BLaER1 (cell line): ENCODE measurements around the gene NELL2.
"Not testable (repeated sequence)": the region's sequence is repeated elsewhere in the genome, so short reads cannot be mapped to it uniquely, and the experiment has no call there.

Experiments used
- H3K27ac ChIP-seq: shearing (Covaris generic); formaldehyde crosslinking; 2 replicates; pipeline ENCODE4 v1.8.1; 2022
- H3K27me3 ChIP-seq: shearing (Covaris generic); formaldehyde crosslinking; 2 replicates; pipeline ENCODE4 v1.8.1; 2022
- H3K36me3 ChIP-seq: shearing (Covaris generic); formaldehyde crosslinking; 2 replicates; pipeline ENCODE4 v1.8.1; 2022
- H3K4me1 ChIP-seq: shearing (Covaris generic); formaldehyde crosslinking; 2 replicates; pipeline ENCODE4 v1.8.1; 2022
- H3K4me2 ChIP-seq: shearing (Covaris generic); formaldehyde crosslinking; 2 replicates; pipeline ENCODE4 v1.8.1; 2022
- H3K4me3 ChIP-seq: shearing (Covaris generic); formaldehyde crosslinking; 2 replicates; pipeline ENCODE4 v1.8.1; 2022
- H3K9ac ChIP-seq: shearing (Covaris generic); formaldehyde crosslinking; 2 replicates; pipeline ENCODE4 v1.8.1; 2022
- H3K9me3 ChIP-seq: shearing (Covaris generic); formaldehyde crosslinking; 2 replicates; pipeline ENCODE4 v1.8.1; 2022
- H4K20me1 ChIP-seq: shearing (Covaris generic); formaldehyde crosslinking; 2 replicates; pipeline ENCODE4 v1.8.1; 2022
- Cebpa-rat ChIP-seq: shearing (Covaris generic); IDR thresholded peaks from 2 replicates; pipeline ENCODE4 v1.8.1; 2022

The NELL2 gene

DNA sequence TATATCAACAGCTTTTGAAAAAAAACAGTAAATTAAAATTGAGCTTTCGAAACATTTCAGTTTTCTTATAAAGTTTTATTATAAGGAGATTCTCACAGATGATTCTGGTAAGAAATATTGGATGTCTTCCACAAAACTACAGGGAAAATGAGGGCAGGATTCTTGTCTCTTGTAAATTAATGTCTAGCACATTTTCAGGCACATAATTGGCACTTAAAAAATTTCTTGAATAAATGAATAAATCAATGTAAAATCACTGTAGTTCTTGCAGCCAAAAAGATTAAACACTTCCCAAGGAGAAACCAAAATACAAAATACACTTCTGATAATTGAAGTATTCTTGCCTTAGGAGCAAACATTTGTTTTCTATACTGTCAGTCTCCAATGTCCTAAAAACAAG, 164.4 kb downstream of the NELL2 start:
- no peak overlapping the region for H3K9ac ChIP-seq
- no peaks in the 10 kb centered on the region for H3K4me1 ChIP-seq
- no peak overlapping the region for H3K27ac ChIP-seq
- H4K20me1 ChIP-seq: no peaks in the 10 kb centered on the region
- H3K9me3 ChIP-seq: no peaks in the 10 kb centered on the region
- TF ChIP-seq Cebpa-rat: no peak
- H3K27me3 ChIP-seq: no peaks in the 10 kb centered on the region
- H3K4me2 ChIP-seq: no peak overlapping the region
- H3K36me3 ChIP-seq: no peaks in the 10 kb centered on the region
- H3K4me3 ChIP-seq: no peak overlapping the region

DNA sequence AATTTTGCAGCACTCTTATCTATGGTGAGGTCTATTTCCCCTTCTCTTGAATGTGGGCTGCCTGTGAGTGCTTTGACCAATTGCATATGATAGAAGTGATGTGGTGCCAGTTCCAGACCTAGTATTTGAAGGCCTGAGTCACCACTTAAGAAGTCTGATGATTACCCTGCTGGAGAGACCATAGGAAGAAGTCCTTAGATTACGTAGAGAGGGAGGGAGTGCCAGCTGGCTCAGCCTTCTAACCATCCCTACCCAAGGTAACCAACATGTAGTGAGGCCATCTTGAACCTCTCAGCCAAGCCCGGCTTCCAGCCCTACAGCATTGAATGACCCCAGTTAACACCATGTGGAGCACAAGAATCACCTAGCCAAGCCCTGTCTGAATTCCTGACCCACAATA, 166.9 kb downstream of the NELL2 start:
- Histone ChIP-seq H3K9ac (no peak overlapping the region), H3K9me3 (no peaks in the 10 kb centered on the region), H3K36me3 (no peaks in the 10 kb centered on the region), H3K4me2 (no peak overlapping the region), H3K27me3 (no peaks in the 10 kb centered on the region), H3K4me3 (no peak overlapping the region), H3K4me1 (no peaks in the 10 kb centered on the region), H3K27ac (no peak overlapping the region), H4K20me1 (no peaks in the 10 kb centered on the region)
- no peak for TF ChIP-seq Cebpa-rat

DNA sequence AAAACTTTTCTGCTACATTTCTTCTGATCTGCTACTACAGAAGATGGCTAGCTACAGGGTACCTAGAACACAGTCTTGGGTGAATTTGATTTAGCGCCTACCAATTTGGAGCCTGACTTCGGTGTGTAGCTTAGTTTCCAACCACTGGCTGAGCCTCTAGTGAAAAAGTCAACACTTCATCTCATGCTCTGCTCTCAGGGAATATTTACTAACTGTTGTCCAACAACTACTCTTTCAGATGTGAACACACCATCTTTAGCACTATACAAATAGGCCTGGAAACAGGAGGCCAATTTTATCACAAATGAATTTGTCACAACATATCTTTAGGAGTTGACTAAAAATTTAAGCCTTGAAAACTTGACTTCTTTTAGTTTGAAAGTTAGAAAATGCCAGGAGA, 167.9 kb downstream of the NELL2 start:
- H3K4me3 ChIP-seq: no peak overlapping the region
- no peaks in the 10 kb centered on the region for H3K4me1 ChIP-seq
- H3K9ac ChIP-seq: no peak overlapping the region
- no peak overlapping the region for H3K27ac ChIP-seq
- H3K9me3 ChIP-seq: no peaks in the 10 kb centered on the region
- TF ChIP-seq Cebpa-rat: no peak
- no peaks in the 10 kb centered on the region for H3K36me3 ChIP-seq
- no peaks in the 10 kb centered on the region for H3K27me3 ChIP-seq
- no peak overlapping the region for H3K4me2 ChIP-seq
- H4K20me1 ChIP-seq: no peaks in the 10 kb centered on the region

DNA sequence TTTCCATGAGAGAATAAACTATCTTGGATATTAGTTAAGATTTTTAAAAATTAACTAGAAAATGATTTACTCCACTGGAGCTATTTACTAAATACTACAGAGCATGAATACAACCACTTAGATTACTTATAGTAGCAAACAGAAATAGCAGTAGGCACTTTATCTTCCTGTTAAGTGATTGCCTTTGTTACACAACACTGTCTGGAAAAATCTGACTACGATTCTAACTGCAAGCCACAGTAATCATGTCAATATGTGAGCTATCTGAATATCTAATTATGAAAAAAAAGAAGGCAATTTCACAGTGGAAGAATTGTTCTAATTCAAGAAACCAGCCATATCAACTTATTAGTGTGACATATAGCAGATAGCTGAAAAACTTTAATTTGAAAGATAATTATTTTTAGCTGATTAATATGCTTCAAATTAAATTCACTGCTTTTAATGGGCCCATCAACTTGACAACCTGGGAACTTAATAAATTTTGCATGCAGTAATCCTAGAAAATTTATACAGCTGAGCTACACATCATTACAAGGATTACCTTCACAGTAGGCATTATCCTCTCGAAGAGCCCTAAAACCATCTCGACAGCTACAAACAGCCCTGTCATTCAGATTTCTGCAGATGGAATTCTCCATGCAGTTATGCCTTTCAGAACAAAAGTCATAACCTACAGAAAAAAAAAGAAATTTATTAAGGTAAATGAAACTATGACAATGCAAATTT, 172.8 kb downstream of the NELL2 start:
- H3K9ac ChIP-seq: no peak overlapping the region
- H4K20me1 ChIP-seq: no peaks in the 10 kb centered on the region
- H3K36me3 ChIP-seq: no peaks in the 10 kb centered on the region
- no peak for TF ChIP-seq Cebpa-rat
- H3K27ac ChIP-seq: no peak overlapping the region
- no peak overlapping the region for H3K4me3 ChIP-seq
- H3K27me3 ChIP-seq: no peaks in the 10 kb centered on the region
- no peaks in the 10 kb centered on the region for H3K4me1 ChIP-seq
- no peak overlapping the region for H3K4me2 ChIP-seq
- no peaks in the 10 kb centered on the region for H3K9me3 ChIP-seq

DNA sequence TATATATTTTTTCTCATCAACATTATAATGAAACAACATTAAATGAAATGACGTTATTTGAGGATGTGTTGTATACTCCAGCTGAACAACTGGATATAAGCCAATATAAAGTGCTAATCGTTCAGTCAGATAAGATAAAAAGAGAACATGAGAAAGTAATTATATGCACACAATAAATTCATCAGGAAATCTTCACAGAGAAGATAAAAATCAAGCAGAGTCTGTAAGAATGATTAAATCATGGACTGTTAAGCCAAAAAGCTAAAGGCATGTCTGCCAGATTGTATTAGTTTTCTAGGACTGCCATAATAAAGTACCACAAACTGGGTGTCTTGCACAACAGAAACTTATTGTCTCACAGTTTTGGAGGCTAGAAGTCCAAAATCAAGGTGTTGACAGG, 178.6 kb downstream of the NELL2 start:
- Histone ChIP-seq H3K4me2 (no peak overlapping the region), H3K4me3 (no peak overlapping the region), H3K27me3 (no peaks in the 10 kb centered on the region), H4K20me1 (no peaks in the 10 kb centered on the region), H3K36me3 (no peaks in the 10 kb centered on the region), H3K27ac (no peak overlapping the region), H3K9me3 (no peaks in the 10 kb centered on the region), H3K4me1 (no peaks in the 10 kb centered on the region), H3K9ac (no peak overlapping the region)
- TF ChIP-seq Cebpa-rat: no peak

- TF ChIP-seq Cebpa-rat: no peak
Measured at GRCh38 chr12:44696542-44696941, 179.6 kb downstream of the NELL2 start.

GRCh38 chr12:44694017-44694416, 182.1 kb downstream of the NELL2 start:
- no peak overlapping the region for H3K9ac ChIP-seq
- TF ChIP-seq Cebpa-rat: no peak
- no peak overlapping the region for H3K4me2 ChIP-seq
- H4K20me1 ChIP-seq: no peaks in the 10 kb centered on the region
- no peaks in the 10 kb centered on the region for H3K36me3 ChIP-seq
- no peak overlapping the region for H3K4me3 ChIP-seq
- H3K27me3 ChIP-seq: no peaks in the 10 kb centered on the region
- no peak overlapping the region for H3K27ac ChIP-seq
- H3K9me3 ChIP-seq: no peaks in the 10 kb centered on the region
- H3K4me1 ChIP-seq: no peaks in the 10 kb centered on the region

More at GRCh38 chr12:44696542-44696941, 179.6 kb downstream of the NELL2 start:
- Histone ChIP-seq H3K27me3 (no peaks in the 10 kb centered on the region), H3K9ac (no peak overlapping the region), H3K9me3 (no peaks in the 10 kb centered on the region), H3K4me2 (no peak overlapping the region), H4K20me1 (no peaks in the 10 kb centered on the region), H3K27ac (no peak overlapping the region), H3K36me3 (no peaks in the 10 kb centered on the region), H3K4me1 (no peaks in the 10 kb centered on the region), H3K4me3 (no peak overlapping the region)

- no peak for TF ChIP-seq Cebpa-rat
- 0 out of 2 replicates have a peak, but pooled peaks cover 3% of the 10 kb centered on the region for H3K9me3 ChIP-seq
- no peak overlapping the region for H3K27ac ChIP-seq
- no peaks in the 10 kb centered on the region for H3K27me3 ChIP-seq
- H3K4me2 ChIP-seq: no peak overlapping the region
- no peaks in the 10 kb centered on the region for H3K36me3 ChIP-seq
- no peaks in the 10 kb centered on the region for H3K4me1 ChIP-seq
- H4K20me1 ChIP-seq: no peaks in the 10 kb centered on the region
- no peak overlapping the region for H3K9ac ChIP-seq
- no peak overlapping the region for H3K4me3 ChIP-seq
Measured at GRCh38 chr12:44689587-44689986, 186.5 kb downstream of the NELL2 start.

DNA sequence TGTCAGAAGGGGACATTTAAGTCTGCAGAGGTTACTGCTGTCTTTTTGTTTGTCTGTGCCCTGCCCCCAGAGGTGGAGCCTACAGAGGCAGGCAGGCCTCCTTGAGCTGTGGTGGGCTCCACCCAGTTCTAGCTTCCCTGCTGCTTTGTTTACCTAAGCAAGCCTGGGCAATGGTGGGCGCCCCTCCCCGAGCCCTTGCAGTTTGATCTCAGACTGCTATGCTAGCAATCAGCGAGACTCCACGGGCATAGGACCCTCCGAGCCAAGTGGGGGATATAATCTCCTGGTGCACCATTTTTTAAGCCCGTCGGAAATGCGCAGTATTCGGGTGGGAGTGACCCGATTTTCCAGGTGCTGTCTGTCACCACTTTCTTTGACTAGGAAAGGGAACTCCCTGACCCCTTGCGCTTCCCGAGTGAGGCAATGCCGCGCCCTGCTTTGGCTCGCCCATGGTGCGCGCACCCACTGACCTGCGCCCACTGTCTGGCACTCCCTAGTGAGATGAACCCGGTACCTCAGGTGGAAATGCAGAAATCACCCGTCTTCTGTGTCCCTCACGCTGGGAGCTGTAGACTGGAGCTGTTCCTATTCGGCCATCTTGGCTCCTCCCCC, 189.2 kb downstream of the NELL2 start:
- H3K9ac ChIP-seq, H3K9me3 ChIP-seq, H4K20me1 ChIP-seq, H3K36me3 ChIP-seq, H3K4me3 ChIP-seq, H3K4me2 ChIP-seq, H3K27me3 ChIP-seq, H3K4me1 ChIP-seq, H3K27ac ChIP-seq: not testable (repeated sequence)

DNA sequence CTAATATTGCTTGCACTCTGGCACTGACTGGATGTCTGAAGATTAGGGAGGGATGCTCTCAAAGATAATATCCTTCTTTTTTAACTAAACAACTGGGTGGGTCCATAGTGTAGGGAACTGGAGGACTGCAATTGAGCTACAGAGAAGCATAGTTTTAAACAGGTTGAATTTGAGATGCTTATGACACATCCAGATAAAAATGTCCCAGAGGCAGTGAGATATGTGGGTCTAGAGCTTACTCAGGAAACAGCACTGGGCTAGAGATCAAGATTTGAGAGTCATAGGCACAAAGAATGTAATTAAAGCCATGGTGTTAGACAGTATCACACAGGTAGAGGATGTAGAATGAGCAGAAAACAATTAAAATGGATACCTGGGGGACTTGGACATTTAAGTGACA, 198.4 kb downstream of the NELL2 start:
- Histone ChIP-seq H4K20me1 (no peaks in the 10 kb centered on the region), H3K4me2 (no peak overlapping the region), H3K9me3 (no peaks in the 10 kb centered on the region), H3K27me3 (no peaks in the 10 kb centered on the region), H3K36me3 (no peaks in the 10 kb centered on the region), H3K27ac (no peak overlapping the region), H3K4me3 (no peak overlapping the region), H3K9ac (no peak overlapping the region), H3K4me1 (peaks cover 13% of the 10 kb centered on the region)
- TF ChIP-seq Cebpa-rat: no peak
